OCI-LY3 (cell line): ENCODE results near the gene SLC13A1.

Experiments
- H2AFZ ChIP-seq: fragments of 200-600, 300-600 bp; shearing (Covaris generic); 2 replicates; pipeline ENCODE4 v1.6.0; 2014; ENCODE audit warnings: antibody characterized with exemption, low read depth, low read length
- H3K27ac ChIP-seq: fragments of 200-600, 300-600 bp; sonication (generic); 2 replicates; pipeline ENCODE4 v1.5.1; 2014; ENCODE audit warnings: mild to moderate bottlenecking, low read length, moderate library complexity, mixed read lengths
- H3K27me3 ChIP-seq: fragments of 200-600, 300-600 bp; sonication (generic); 2 replicates; pipeline ENCODE4 v1.6.1; 2014; ENCODE audit warnings: low read depth, low read length, mixed read lengths
- H3K36me3 ChIP-seq: fragments of 200-600, 300-600 bp; sonication (generic); replicated peaks from 2 replicates; pipeline ENCODE3; 2014; ENCODE audit warnings: low read depth, low read length, mixed read lengths
- H3K4me1 ChIP-seq: fragments of 300-600, 200-600 bp; sonication (generic); 2 replicates; pipeline ENCODE4 v1.6.1; 2014; ENCODE audit warnings: low read length, mixed read lengths
- H3K4me2 ChIP-seq: fragments of 200-600, 300-600 bp; sonication (generic); 2 replicates; pipeline ENCODE4 v1.6.1; 2014; ENCODE audit warnings: low read length, mixed read lengths
- H3K4me3 ChIP-seq: fragments of 300-600, 200-600 bp; sonication (generic); 2 replicates; pipeline ENCODE4 v1.5.1; 2014; ENCODE audit warnings: antibody characterized with exemption, mild to moderate bottlenecking, low read length, moderate library complexity
- H3K79me2 ChIP-seq: fragments of 300-600, 200-600 bp; shearing (Covaris generic); 2 replicates; pipeline ENCODE4 v1.6.1; 2014; ENCODE audit warnings: mild to moderate bottlenecking, low read length, mixed read lengths
- H3K9ac ChIP-seq: fragments of 300-600, 200-600 bp; shearing (Covaris generic); 2 replicates; pipeline ENCODE4 v1.6.0; 2014; ENCODE audit warnings: mild to moderate bottlenecking, low read length, moderate library complexity
- H3K9me3 ChIP-seq: fragments of 200-600, 300-600 bp; shearing (Covaris generic); 2 replicates; pipeline ENCODE4 v1.6.1; 2014; ENCODE audit warnings: low read length, mixed read lengths; ENCODE audit not compliant: insufficient read depth
- H4K20me1 ChIP-seq: fragments of 200-600, 300-600 bp; sonication (generic); 2 replicates; pipeline ENCODE4 v1.6.1; 2016; ENCODE audit warnings: low read length, mixed read lengths; ENCODE audit not compliant: insufficient read depth
- EZH2phosphoT487 ChIP-seq: fragments of 200-600 bp; shearing (Covaris generic); IDR thresholded peaks from 2 replicates; pipeline ENCODE4 v1.6.1; 2018; ENCODE audit warnings: antibody characterized with exemption, mixed run types, low read depth
- TF ChIP-seq, protein P1 (sequence below): fragments of 200-600, 300-600 bp; sonication (generic); IDR thresholded peaks from 2 replicates; pipeline ENCODE4 v1.5.1; 2014; ENCODE audit warnings: antibody characterized with exemption, low read length, low read depth

Gene SLC13A1

DNA sequence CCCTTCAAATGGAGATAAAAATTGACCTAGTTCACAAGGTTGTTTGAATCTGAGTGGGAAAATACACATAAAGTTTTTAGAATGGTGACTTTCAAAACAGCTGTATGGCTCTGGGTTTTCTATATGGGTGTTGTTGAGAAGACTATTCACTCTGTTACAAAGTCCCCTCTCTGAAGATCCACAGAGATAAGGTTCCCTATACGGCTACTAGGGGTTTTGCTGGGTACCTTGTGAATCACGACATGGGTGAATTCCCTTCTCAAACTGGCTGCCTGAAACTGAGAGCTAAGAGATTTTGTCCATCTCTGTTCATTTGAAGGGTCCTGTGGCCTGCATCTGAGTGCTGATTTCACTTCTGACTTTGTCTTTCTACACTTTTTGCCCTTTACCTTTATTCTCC lies 11.8 kb upstream of the SLC13A1 start:
- no peaks in the 10 kb centered on the region for H3K79me2 ChIP-seq
- no peaks in the 10 kb centered on the region for H3K27me3 ChIP-seq
- H3K9me3 ChIP-seq = no peaks in the 10 kb centered on the region; the same call in 1 of the 2 replicates

DNA sequence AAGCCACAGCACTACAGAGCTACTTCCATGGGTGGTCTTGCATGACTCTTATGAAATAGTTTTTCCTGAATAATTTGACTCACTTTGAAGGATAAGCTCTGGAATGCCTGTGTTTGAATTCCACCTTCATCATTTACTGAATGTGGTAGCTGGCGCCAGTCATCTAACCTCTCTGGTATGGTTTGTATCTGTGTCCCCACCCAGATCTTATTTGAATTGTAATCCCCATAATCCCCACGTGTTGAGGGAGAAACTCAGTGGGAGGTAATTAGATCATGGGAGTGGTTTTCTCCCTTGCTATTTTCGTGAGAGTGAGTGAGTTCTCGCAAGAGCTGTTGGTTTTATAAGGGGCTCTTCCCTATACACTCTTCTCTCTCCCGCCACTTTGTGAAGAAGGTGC lies 11.2 kb upstream of the SLC13A1 start:
- H3K9ac ChIP-seq = no peak overlapping the region
- TF ChIP-seq, protein P1, sequence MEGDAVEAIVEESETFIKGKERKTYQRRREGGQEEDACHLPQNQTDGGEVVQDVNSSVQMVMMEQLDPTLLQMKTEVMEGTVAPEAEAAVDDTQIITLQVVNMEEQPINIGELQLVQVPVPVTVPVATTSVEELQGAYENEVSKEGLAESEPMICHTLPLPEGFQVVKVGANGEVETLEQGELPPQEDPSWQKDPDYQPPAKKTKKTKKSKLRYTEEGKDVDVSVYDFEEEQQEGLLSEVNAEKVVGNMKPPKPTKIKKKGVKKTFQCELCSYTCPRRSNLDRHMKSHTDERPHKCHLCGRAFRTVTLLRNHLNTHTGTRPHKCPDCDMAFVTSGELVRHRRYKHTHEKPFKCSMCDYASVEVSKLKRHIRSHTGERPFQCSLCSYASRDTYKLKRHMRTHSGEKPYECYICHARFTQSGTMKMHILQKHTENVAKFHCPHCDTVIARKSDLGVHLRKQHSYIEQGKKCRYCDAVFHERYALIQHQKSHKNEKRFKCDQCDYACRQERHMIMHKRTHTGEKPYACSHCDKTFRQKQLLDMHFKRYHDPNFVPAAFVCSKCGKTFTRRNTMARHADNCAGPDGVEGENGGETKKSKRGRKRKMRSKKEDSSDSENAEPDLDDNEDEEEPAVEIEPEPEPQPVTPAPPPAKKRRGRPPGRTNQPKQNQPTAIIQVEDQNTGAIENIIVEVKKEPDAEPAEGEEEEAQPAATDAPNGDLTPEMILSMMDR = no peak
- no peak for TF ChIP-seq EZH2phosphoT487
- peaks cover 1% of the 10 kb centered on the region; the same call in 1 of the 2 replicates for H3K4me1 ChIP-seq
- H3K27me3 ChIP-seq = no peaks in the 10 kb centered on the region
- no peaks in the 10 kb centered on the region for H3K36me3 ChIP-seq
- no peaks in the 10 kb centered on the region for H3K79me2 ChIP-seq
- peak overlapping the region; percentile 44; the same call in 1 of the 2 replicates for H2AFZ ChIP-seq
- H4K20me1 ChIP-seq = no peaks in the 10 kb centered on the region
- H3K4me2 ChIP-seq = no peak overlapping the region
- H3K4me3 ChIP-seq = no peak overlapping the region
- no peak overlapping the region for H3K27ac ChIP-seq
- H3K9me3 ChIP-seq = no peaks in the 10 kb centered on the region; the same call in 1 of the 2 replicates

More for the DNA sequence above, 11.8 kb upstream of the SLC13A1 start:
- H3K4me1 ChIP-seq = no peaks in the 10 kb centered on the region
- no peak overlapping the region for H3K4me2 ChIP-seq
- H3K27ac ChIP-seq = no peak overlapping the region
- TF ChIP-seq EZH2phosphoT487 = no peak
- TF ChIP-seq, protein P1 = no peak
- no peaks in the 10 kb centered on the region for H4K20me1 ChIP-seq
- no peaks in the 10 kb centered on the region for H3K36me3 ChIP-seq
- no peak overlapping the region for H3K4me3 ChIP-seq
- peak overlapping the region; percentile 44; the same call in 1 of the 2 replicates for H2AFZ ChIP-seq
- H3K9ac ChIP-seq = no peak overlapping the region

DNA sequence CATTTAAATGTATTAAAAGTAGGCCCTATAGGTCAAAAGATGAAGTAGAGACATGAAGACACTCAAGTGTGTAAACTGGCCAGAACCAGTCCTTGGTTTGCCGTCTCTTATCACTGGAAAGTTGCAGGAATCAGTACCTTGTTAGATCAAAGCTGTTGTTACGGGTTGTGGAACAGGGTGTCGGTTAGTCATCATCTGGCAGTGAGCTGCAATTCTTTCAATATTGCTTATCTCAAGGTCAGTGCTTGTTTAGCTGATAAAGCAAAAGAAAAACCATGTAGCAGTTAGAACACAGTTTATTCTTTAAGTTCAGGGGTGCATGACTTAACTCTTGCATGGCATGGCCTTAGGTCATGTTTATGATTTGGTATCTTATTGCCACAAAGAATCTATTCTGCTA lies 10.0 kb upstream of the SLC13A1 start:
- Histone ChIP-seq H2AFZ (no peak overlapping the region), H3K27ac (no peak overlapping the region), H3K79me2 (no peaks in the 10 kb centered on the region), H3K4me2 (no peak overlapping the region), H3K4me3 (no peak overlapping the region), H3K36me3 (no peaks in the 10 kb centered on the region), H3K27me3 (no peaks in the 10 kb centered on the region), H4K20me1 (no peaks in the 10 kb centered on the region), H3K9ac (no peak overlapping the region), H3K4me1 (peaks cover 5% of the 10 kb centered on the region), H3K9me3 (no peaks in the 10 kb centered on the region; the same call in 1 of the 2 replicates)
- no peak for TF ChIP-seq EZH2phosphoT487
- TF ChIP-seq, protein P1 = no peak

DNA sequence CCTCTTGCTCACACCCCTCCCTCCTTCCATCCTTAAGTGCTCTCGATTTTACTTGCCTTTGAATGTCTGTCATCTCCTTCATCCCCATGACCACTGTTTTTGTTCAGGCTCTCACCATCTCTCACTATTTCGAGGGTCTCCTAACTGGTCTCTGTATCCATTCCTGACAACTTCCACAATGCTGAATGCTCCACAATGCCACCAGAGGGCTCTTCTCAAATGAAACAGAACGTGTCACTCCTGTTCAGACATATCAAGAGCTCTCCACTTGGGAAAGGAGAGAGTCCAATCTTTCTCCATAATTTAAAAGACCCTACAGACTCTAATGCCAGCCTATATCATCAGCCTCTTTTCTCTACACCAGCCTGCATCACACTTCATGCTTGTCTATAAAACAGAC lies 9.0 kb upstream of the SLC13A1 start:
- Histone ChIP-seq H3K9ac (no peak overlapping the region), H4K20me1 (no peaks in the 10 kb centered on the region), H3K9me3 (no peaks in the 10 kb centered on the region), H3K4me2 (0 out of 2 replicates have a peak overlapping the region, but pooled peaks have one; percentile 15), H3K36me3 (no peaks in the 10 kb centered on the region), H3K4me3 (no peak overlapping the region), H3K27me3 (no peaks in the 10 kb centered on the region), H3K4me1 (peaks cover 12% of the 10 kb centered on the region), H3K79me2 (no peaks in the 10 kb centered on the region), H3K27ac (no peak overlapping the region), H2AFZ (peak overlapping the region; percentile 36; the same call in 1 of the 2 replicates)
- TF ChIP-seq EZH2phosphoT487 = no peak
- TF ChIP-seq, protein P1 = peak; percentile 65
